GM12878 (cell line): ENCODE data around the gene DCC. TPM values are rescaled to one million over a fixed set of nuclear protein-coding genes. Genes with fewer than 3 reads are reported as not detected.

Source experiments
- ATAC-seq: fragments of 200-7000 bp; cut with Tn5 transposase; 3 replicates; pipeline ENCODE4 v1.9.1; 2020; ENCODE audit warnings: mild to moderate bottlenecking, moderate library complexity
- BruUV-seq: library from RNA; stranded (reverse); fragments of 400-500 nt; replicated peaks from 2 replicates; lab custom pipeline; 2021; lab: Mats Ljungman, UMichigan
- CTCF ChIA-PET: fragments of 300-600 bp; sonication (Branson Sonifier 250); formaldehyde crosslinking; extraction: SDS; loops from one replicate; lab custom pipeline; 2021; ENCODE audit warnings: inconsistent platforms; lab: Yijun Ruan, JAX
- POLR2A ChIA-PET: fragments of 350-600 bp; formaldehyde crosslinking; extraction: SDS; loops from one replicate; lab custom pipeline; 2021; ENCODE audit warnings: inconsistent platforms; lab: Charles Lee
- RAD21 ChIA-PET: fragments of 300-600 bp; sonication (Branson Sonifier 250); formaldehyde crosslinking; loops from one replicate; lab custom pipeline; 2023; ENCODE audit warnings: antibody characterized with exemption; ENCODE audit not compliant: unreplicated experiment; lab: Charles Lee
- SMC1A ChIA-PET: fragments of 300-600 bp; sonication (Branson Sonifier 250); formaldehyde crosslinking; loops from one replicate; lab custom pipeline; 2023; ENCODE audit not compliant: unreplicated experiment, uncharacterized antibody; lab: Charles Lee
- DNase-seq: peaks from one replicate; pipeline ENCODE4 v3.0.0-alpha.2; 2011; ENCODE audit warnings: low read depth, low spot score
- FAIRE-seq: peaks from 3 replicates; lab custom pipeline; 2011; peaks lifted over from hg19 to GRCh38; lab: Jason Lieb, UNC
- H2AFZ ChIP-seq: 2 replicates; pipeline ENCODE4 v1.6.0; 2011; ENCODE audit warnings: low read depth, low read length, control low read depth; ENCODE audit not compliant: control insufficient read depth
- H3K27ac ChIP-seq: 2 replicates; pipeline ENCODE4 v1.5.1; 2011; ENCODE audit warnings: control low read depth; ENCODE audit not compliant: control insufficient read depth, insufficient read depth
- H3K27me3 ChIP-seq, 2 experiments: replicated peaks in 1 of 2; 2 replicates each; pipeline versions ENCODE4 v1.6.0 to v1.6.1; 2011; ENCODE audit warnings: low read length in 1 of 2; ENCODE audit not compliant: control insufficient read depth in 2 of 2, insufficient read depth in 2 of 2
- H3K36me3 ChIP-seq, 2 experiments: 2 replicates each; pipeline ENCODE4 v1.5.1; 2011; ENCODE audit warnings: low read length in 1 of 2; ENCODE audit not compliant: control insufficient read depth in 2 of 2, insufficient read depth in 2 of 2
- H3K4me1 ChIP-seq: 2 replicates; pipeline ENCODE4 v1.6.1; 2011; ENCODE audit warnings: mild to moderate bottlenecking, low read length, moderate library complexity, mixed read lengths; ENCODE audit not compliant: control insufficient read depth, insufficient read depth
- H3K4me2 ChIP-seq: 2 replicates; pipeline ENCODE4 v1.6.0; 2011; ENCODE audit warnings: control low read depth; ENCODE audit not compliant: control insufficient read depth, insufficient read depth
- H3K4me3 ChIP-seq: fragments of 200-600 bp; sonication (generic); 2 replicates; pipeline ENCODE4 v1.5.1; 2016
- H3K79me2 ChIP-seq: 2 replicates; pipeline ENCODE4 v1.6.0; 2011; ENCODE audit warnings: low read length; ENCODE audit not compliant: control insufficient read depth, insufficient read depth
- H3K9ac ChIP-seq: 2 replicates; pipeline ENCODE4 v1.8.0; 2011; ENCODE audit warnings: low read length, control low read depth, mixed read lengths; ENCODE audit not compliant: control insufficient read depth, insufficient read depth
- H3K9me3 ChIP-seq: replicated peaks from 3 replicates; pipeline ENCODE4 v1.5.1; 2011; ENCODE audit warnings: mild to moderate bottlenecking, low read length; ENCODE audit not compliant: control insufficient read depth, insufficient read depth
- H4K20me1 ChIP-seq: 2 replicates; pipeline ENCODE4 v1.6.0; 2011; ENCODE audit not compliant: control insufficient read depth, insufficient read depth
- CBX3 ChIP-seq: fragments of 200-600 bp; sonication (generic); IDR thresholded peaks from 2 replicates; pipeline ENCODE4 v1.6.1; 2016; ENCODE audit warnings: low read depth, borderline replicate concordance
- CREM ChIP-seq: IDR thresholded peaks from 2 replicates; pipeline ENCODE4 v1.6.1; 2014; ENCODE audit warnings: antibody characterized with exemption, low read depth
- ELK1 ChIP-seq: IDR thresholded peaks from 2 replicates; pipeline ENCODE4 v1.6.1; 2012; ENCODE audit warnings: low read depth, low read length, improper control_type of control experiment
- EP300 ChIP-seq, 2 experiments: fragments of 150-350 bp in 1 of 2; IDR thresholded peaks; 2 replicates each; pipeline ENCODE4 v1.6.1; 2011 to 2012; ENCODE audit warnings: low read depth in 2 of 2, low read length in 2 of 2, borderline replicate concordance in 1 of 2, improper control_type of control experiment in 1 of 2, inconsistent platforms in 1 of 2; ENCODE audit not compliant: control insufficient read depth in 1 of 2
- MYC ChIP-seq: IDR thresholded peaks from 2 replicates; pipeline ENCODE4 v1.6.1; 2011; ENCODE audit warnings: mild to moderate bottlenecking, low read length, moderate library complexity, inconsistent platforms; ENCODE audit not compliant: insufficient read depth, insufficient replicate concordance, insufficient read length, severe bottlenecking
- PKNOX1 ChIP-seq: fragments of 450-650 bp; IDR thresholded peaks from 2 replicates; pipeline ENCODE4 v1.6.1; 2016; ENCODE audit warnings: mild to moderate bottlenecking
- PML ChIP-seq: IDR thresholded peaks from 2 replicates; pipeline ENCODE4 v1.6.1; 2012; ENCODE audit warnings: low read length, inconsistent platforms
- PRDM15 ChIP-seq: fragments of 450-650 bp; formaldehyde crosslinking; IDR thresholded peaks from 2 replicates; pipeline ENCODE4 v1.4.0; 2020; ENCODE audit warnings: mild to moderate bottlenecking, moderate library complexity
- REST ChIP-seq: IDR thresholded peaks from 2 replicates; pipeline ENCODE4 v1.6.1; 2012; ENCODE audit warnings: mild to moderate bottlenecking, low read depth, low read length
- SIX5 ChIP-seq: IDR thresholded peaks from 2 replicates; pipeline ENCODE4 v1.6.1; 2011; ENCODE audit warnings: mild to moderate bottlenecking, low read depth, low read length, moderate library complexity; ENCODE audit not compliant: severe bottlenecking
- SRF ChIP-seq, 2 experiments: IDR thresholded peaks; 2 replicates each; pipeline ENCODE4 v1.6.1; 2011; ENCODE audit warnings: low read depth in 2 of 2, low read length in 2 of 2, mild to moderate bottlenecking in 1 of 2, moderate library complexity in 1 of 2
- STAT1 ChIP-seq: fragments of 450-650 bp; conservative IDR thresholded peaks from 2 replicates; pipeline ENCODE4 v1.6.1; 2014; ENCODE audit warnings: antibody characterized with exemption, mild to moderate bottlenecking
- TCF3 ChIP-seq: IDR thresholded peaks from 2 replicates; pipeline ENCODE4 v1.6.1; 2012; ENCODE audit warnings: low read depth, mild to moderate bottlenecking, low read length, borderline replicate concordance; ENCODE audit not compliant: insufficient read depth
- in situ Hi-C: fragments of 300-500 bp; cut with MboI; formaldehyde crosslinking; loops from 9 replicates; pipeline ENCODE4 v1.14.3; 2018; ENCODE audit warnings: mixed read lengths
- intact Hi-C: fragments of 100-400 bp; cut with micrococcal nuclease; formaldehyde crosslinking; loops from one replicate; pipeline ENCODE4 v1.14.2; 2022; ENCODE audit not compliant: unreplicated experiment
- polyA plus RNA-seq, 11 experiments: library from polyadenylated mRNA; depleted of rRNA in 4 of 11; unstranded in 6 of 11; stranded (reverse) in 5 of 11; fragments of >200 nt; fragmentation: Nextera tagmentation in 4 of 11; fragmentation: Illumina TruSeq in 1 of 11; extraction: Ambion mirVana in 4 of 11; extraction: Trizol in 1 of 11; gene quantifications; 1 replicate in 1 of 11; 2 replicates in 10 of 11; pipeline versions ENCODE4 v1.2.1 to v1.2.3, GENCODE V29; 2011 to 2016; ENCODE audit warnings: inconsistent platforms in 2 of 11, missing spikeins in 2 of 11, low read depth in 1 of 11
- total RNA-seq, 4 experiments: library from RNA; depleted of rRNA in 3 of 4; stranded (reverse); fragments of >200 nt in 3 of 4; fragmentation: Illumina TruSeq in 1 of 4; extraction: Trizol in 1 of 4; gene quantifications; 2 replicates each; pipeline versions ENCODE4 v1.2.1 to v1.2.3, GENCODE V29; 2013 to 2021

DCC gene
- total and polyA plus RNA-seq, 10 of the 15 experiments (the other 5 are each of a cell fraction or from before 2014, with no cell fraction given), result 0.01 TPM; not detected in 9

- Histone ChIP-seq H3K79me2 (no peaks in the 10 kb centered on the region), H3K4me2 (no peak overlapping the region), H3K9ac (no peak overlapping the region), H3K4me1 (no peaks in the 10 kb centered on the region), H2AFZ (no peak overlapping the region), H3K27me3 (no peaks in the 10 kb centered on the region), H3K4me3 (no peak overlapping the region), H3K36me3 (no peaks in the 10 kb centered on the region), H3K27ac (no peak overlapping the region), H3K9me3 (no peaks in the 10 kb centered on the region), H4K20me1 (no peaks in the 10 kb centered on the region)
- ChIA-PET POLR2A (interaction anchor here (0.6 kb wide), 1 partner anchor 1069 kb away, joined by 3 read pairs; no protein-coding TSS in a partner anchor), SMC1A (no interaction called here), RAD21 (no interaction called here), CTCF (no interaction called here)
- intact Hi-C loops (no loop called here), in situ Hi-C loops (no loop called here)
- DNase-seq, result no peak
- no TSS peak for BruUV-seq
- no peak for ATAC-seq
- FAIRE-seq, result no peak
- TF ChIP-seq CBX3 (no peak), PKNOX1 (no peak), REST (no peak), EP300 (IDR thresholded peaks at IDR 0.05; ENCODE audit: borderline replicate concordance in 1 of 2, control insufficient read depth in 1 of 2, low read depth in 2 of 2, low read length in 2 of 2) (no peak), ELK1 (no peak), SRF (IDR thresholded peaks at IDR 0.05; ENCODE audit: low read depth in 2 of 2, low read length in 2 of 2) (no peak), SIX5 (no peak), MYC (no peak), PML (no peak), PRDM15 (CRISPR knock-in tag) (no peak), TCF3 (no peak), CREM (no peak), STAT1 (no peak)
Observed at GRCh38 chr18:52829320-52829719, 489.3 kb downstream of the DCC start.
